ENCODE results near the gene PSMD14.
"Not testable (repeated sequence)": the region's sequence is repeated elsewhere in the genome, so short reads cannot be mapped to it uniquely, and the experiment has no call there.

PSMD14 gene

GRCh38 chr2:161337247-161337646 is 29.0 kb downstream of the PSMD14 start:
- no peak for DNase-seq

GRCh38 chr2:161339532-161339931 is 31.3 kb downstream of the PSMD14 start:
- not testable (repeated sequence) for DNase-seq

DNA sequence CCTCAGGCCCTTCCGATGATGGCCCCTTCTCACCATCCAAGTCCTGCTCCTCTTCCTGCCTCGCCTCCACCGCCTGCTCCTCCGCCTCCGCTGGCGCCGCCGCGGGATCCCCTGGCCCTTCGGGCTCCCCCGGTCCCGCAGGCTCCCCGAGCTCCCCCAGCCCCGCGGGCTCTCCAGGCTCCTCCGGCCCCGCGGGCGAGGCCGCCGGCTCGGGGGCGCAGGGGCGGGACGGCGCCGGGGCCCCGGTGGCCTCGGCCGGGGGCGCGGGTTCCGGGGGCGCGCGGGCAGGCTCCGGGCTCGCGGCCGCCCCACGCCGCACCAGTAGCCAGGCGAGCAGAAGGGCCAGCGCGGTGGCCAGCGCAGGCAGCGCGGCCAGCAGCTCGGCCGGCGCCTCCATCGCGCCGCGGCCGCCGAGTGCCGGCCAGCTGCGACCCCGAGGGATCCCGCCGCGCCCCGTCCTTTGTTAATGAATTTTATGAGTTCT is 32.7 kb downstream of the PSMD14 start:
- not testable (repeated sequence) for DNase-seq

DNA sequence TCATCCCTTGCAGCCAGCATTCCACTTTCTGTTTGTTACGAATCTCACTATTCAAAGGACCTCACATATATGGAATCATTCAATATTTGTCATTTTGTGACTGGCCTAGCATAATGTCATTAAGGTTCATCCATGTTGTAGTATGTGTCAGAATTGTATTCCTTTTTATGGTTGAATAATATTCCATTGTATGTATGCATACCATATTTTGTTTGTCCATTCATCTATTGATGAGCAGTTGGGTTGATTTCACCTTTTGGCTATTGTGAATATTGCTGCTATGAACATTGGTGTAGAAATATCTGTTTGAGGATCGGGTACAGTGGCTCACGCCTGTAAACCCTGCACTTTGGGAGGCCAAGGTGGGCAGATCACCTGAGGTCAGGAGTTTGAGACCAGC is 35.0 kb downstream of the PSMD14 start:
- DNase-seq: no peak

DNA sequence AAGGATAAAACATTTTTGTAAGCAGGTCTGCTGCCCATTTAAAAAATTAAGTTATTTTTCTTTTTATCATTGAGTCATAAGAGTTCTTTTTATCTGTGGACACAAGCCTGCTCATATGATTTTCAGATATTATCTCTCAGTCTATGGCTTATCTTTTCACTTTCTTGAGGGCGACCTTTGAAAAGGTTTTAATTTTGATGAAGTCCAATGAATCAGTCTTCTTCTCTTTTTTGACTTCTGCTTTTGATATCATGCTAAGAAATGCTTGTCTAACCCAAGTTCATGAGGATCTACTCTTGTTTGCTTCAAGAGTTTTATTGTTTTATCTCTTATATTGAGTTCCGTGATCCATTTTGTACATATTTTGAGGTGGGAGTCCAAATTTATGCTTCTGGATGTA is 36.5 kb downstream of the PSMD14 start:
- no peak for DNase-seq

GRCh38 chr2:161351678-161352077 is 43.5 kb downstream of the PSMD14 start:
- DNase-seq: no peak

GRCh38 chr2:161352719-161353118 is 44.5 kb downstream of the PSMD14 start:
- DNase-seq: no peak

DNA sequence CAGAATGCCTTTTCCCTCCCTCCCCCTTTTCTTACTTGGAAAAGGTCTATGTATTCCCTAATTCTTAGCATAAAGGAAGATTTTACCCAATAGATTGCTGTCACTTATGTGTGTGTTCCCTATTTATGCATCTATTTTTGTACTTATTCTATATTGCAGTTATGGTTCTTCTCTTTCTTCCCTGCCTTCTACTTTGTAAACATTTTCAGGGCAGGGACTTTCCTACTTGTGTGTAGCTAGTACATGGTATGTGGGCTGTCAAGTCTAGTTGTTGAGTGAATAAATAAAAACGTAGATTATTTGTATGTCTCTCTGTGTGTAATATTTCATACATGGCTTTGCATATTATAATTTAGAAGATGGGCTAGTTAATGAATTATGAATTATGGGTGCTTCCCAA is 45.3 kb downstream of the PSMD14 start:
- no peak for DNase-seq

DNA sequence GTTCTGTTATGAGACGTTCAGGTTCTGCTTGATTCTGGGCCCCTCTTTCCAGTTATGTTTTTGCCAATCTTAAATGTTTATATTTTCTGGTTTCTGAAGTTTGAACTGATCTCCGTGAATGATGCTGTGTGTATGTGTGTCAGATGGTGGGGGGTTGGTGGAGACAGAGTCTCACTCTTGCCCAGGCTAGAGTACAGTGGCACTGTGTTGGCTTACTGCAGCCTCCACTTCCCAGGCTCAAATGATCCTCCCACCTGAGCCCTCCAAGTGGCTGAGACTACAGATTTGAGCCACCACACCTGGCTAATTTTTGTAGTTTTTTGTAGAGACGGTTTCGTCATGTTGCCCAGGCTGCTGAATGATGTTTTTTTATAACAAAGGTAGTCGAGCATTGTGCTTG is 45.9 kb downstream of the PSMD14 start:
- DNase-seq: no peak

DNA sequence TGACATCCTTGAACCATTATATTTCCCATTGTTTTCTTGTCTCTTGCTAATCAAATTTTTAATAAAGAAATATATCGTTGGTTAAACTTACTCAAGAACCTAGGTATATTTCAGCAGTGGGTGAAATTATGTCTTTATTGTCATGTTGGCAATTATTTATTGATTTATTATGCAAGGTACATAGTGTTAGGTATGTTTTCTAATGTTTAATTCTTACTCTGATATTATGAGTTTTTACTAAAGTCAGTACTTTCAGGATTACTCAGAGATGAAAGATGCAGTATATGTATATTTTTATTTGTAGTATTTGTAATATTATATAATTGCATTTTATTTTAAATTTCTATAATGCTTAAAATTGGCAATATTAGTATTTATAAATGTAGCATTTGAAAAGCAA is 46.9 kb downstream of the PSMD14 start:
- no peak for DNase-seq

- no peak for DNase-seq
Measured at GRCh38 chr2:161355983-161356382, 47.8 kb downstream of the PSMD14 start.

GRCh38 chr2:161357097-161357496 is 48.9 kb downstream of the PSMD14 start:
- DNase-seq: no peak

DNA sequence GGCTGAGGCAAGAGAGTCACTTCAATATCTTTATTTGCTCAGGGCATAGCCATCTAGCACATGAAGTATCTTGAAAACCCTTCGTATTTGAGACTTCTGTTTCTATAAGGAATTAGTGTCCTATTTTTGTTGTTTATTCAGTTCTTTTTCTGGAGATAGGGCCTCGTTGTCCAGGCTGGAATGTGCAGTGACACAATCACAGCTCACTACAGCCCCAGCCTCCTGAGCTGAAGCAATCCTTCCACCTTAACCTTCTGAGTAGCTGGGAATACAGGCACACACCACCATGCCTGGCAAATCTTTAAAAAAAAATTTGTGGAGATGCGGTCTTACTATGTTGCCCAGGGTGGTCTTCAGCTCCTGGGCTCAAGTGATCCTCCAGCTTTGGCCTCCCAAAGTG is 50.6 kb downstream of the PSMD14 start:
- no peak for DNase-seq

DNA sequence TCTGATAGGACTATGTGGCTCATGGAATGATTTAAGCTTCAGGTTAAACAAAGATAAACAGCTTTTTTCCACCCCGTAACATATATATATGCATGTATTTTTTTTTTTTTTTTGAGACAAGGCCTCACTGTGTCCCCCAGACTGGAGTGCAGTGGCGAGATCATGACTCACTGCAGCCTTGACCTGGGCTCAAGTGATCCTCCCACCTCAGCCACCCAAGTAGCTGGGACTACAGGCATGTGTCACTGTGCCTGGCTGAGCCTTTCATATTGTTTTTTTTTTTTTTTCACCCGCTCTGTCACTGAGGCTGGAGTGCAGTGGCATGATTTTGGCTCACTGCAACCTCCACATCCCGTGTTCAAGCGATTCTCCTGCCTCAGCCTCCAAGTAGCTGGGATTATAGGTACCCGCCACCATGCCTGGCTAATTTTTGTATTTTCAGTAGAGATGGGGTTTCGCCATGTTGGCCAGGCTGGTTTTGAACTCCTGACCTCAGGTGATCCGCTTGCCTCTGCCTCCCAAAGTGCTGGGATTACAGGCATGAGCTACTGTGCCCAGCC is 52.0 kb downstream of the PSMD14 start:
- not testable (repeated sequence) for DNase-seq

DNA sequence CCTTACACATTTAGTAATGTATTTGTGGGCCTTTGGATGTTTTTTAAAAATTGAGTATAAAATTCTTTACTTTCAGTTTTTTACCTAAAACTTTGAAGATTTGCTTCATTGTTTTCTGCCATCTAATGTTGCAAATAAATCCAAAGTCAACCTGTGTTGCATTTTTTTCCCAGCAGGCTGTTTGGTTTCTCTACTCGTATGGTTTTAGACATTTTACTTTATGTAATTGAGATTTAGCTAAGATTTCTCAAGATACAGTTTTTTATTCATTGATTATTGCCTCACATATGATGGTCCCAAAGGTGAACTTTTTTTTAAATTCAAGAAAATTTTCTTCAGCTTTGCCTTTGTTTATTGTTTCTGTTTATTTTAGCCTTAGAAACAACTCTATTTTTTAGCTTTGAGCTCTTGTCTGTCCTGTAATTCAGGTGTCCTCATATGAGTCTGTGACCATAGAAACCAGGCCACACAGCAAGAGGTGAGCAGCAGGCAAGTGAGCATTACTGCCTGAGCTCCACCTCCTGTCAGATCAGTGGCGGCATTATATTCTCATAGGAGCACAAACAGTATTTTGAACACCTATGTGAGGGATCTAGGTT is 54.4 kb downstream of the PSMD14 start:
- DNase-seq: no peak

DNA sequence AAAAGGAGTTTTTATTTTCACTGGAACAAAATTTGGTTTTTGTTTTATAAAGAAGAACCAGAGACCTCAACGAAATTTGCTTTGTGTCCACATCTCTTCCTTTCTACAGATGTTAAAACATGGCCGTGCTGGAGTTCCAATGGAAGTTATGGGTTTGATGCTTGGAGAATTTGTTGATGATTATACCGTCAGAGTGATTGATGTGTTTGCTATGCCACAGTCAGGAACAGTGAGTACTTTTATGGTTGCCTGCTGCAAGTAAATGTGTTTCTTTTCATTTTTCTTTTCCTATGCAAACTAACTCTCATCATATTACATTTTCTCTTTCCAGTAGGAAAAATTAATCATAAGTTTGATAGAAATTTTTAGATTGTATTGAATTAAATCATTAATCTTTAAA is 59.5 kb downstream of the PSMD14 start:
- no peak for DNase-seq

DNA sequence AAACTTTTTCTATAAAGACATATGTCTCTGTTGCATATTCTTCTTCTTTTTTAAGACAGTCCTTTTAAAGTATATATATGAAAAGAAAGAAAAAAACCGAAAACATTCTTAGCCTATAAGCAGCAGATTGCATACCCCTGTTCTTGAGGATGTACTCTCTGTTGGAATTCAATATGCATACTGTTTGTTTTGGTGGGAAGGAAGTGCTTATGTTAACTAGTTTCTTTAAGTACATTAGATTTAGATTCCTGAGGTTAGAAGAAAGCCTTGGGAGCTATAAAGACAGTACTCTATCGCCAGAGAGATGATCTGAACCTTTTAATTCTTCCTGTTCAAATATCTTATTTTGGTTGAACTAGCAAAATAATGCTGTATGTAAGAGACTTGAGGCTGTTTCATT is 61.1 kb downstream of the PSMD14 start:
- DNase-seq: no peak

DNA sequence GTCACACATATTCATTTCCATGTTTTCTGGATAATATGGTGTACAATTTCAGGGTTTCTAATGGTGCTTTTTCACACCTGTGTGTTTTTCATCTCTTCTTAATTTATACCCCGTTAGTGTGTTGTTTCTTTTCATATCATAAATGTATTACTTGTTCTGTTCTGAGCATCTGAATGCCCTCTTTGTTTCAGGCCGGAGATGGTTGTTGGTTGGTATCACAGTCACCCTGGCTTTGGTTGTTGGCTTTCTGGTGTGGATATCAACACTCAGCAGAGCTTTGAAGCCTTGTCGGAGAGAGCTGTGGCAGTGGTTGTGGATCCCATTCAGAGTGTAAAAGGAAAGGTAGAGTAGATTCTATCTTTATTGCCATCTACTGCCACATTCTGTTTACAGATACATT is 62.8 kb downstream of the PSMD14 start:
- DNase-seq: no peak

DNA sequence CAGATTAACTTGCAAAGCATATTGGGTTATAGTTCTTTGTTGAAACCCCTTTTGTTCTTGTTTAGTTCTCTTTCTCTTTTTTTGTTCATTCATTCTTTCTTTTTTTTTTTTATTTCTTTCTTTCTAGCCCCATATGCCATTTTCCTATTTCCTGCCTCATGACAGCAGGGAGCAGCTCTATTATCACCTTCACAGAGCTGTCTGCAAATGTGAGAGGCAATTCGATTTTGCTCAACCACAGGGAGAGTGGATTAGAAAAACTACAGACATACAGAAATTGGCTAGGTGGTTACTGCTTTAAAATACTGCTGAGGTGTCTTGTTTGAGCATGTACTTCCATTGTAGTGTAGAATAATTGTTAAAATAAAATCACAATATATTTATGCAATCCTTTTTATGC is 63.6 kb downstream of the PSMD14 start:
- no peak for DNase-seq

- DNase-seq: no peak
Measured at GRCh38 chr2:161373942-161374341, 65.7 kb downstream of the PSMD14 start.

- no peak for DNase-seq
Measured at GRCh38 chr2:161374446-161374845, 66.2 kb downstream of the PSMD14 start.

GRCh38 chr2:161379740-161380139 is 71.5 kb downstream of the PSMD14 start:
- DNase-seq: no peak

DNA sequence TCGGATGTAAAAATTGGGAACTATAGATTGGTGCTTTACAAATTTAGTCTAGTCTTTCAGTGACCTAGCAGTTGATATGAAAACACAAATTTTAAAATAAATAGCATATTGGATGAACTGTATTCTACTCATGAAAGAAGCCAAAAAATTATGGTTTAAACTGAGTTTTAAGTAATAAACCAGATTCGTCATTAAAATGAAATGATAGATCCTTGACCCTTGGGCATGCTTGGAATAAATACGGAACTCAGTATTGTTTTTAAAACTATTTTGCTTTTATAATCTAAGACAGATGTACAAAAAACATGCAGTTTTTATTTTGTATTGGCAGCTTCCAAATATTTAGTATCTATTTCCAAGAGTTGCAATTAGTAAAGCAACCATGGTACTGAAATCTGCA is 73.3 kb downstream of the PSMD14 start:
- DNase-seq: no peak

GRCh38 chr2:161382747-161383146 is 74.5 kb downstream of the PSMD14 start:
- DNase-seq: no peak

DNA sequence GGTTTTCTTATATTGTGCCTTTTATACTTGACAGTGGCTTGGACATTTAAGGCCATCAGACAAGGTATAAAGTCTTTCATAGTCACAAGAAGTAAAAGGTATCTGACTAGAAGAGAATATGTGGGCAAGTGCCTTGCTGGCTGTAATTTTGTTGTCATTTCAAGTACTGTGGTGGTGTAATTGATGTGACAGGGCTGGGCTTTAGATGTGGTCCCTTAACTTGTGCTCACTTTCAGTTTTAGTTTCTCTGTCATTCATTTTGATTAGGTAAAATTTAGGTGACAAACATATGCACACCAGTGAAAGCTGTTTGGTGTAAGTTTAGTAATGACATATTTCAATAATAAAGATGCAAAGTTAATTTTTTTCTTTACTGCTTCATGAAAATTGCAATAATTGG is 76.6 kb downstream of the PSMD14 start:
- DNase-seq: no peak
